ENCODE data around the gene TMEM163.
A peak's percentile ranks its signal among the peaks of the same experiment; 100 is the strongest.
"Not testable (repeated sequence)": the region's sequence is repeated elsewhere in the genome, so short reads cannot be mapped to it uniquely, and the experiment has no call there.

Gene TMEM163

DNA sequence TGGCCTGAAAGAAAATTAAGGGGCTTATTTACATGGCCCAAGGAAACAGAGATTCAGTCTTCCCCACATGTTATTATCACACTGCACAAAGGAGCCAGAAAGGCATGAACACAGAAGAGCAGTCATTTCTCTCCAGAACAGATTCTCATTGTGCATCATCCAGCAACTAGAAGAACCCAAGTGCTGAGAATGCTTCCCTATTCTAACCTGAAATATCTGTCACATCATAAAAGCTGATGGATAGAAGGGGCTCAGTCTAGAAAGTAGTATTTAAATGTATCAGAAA lies 145.8 kb downstream of the TMEM163 start:
- DNase-seq = no peak

DNA sequence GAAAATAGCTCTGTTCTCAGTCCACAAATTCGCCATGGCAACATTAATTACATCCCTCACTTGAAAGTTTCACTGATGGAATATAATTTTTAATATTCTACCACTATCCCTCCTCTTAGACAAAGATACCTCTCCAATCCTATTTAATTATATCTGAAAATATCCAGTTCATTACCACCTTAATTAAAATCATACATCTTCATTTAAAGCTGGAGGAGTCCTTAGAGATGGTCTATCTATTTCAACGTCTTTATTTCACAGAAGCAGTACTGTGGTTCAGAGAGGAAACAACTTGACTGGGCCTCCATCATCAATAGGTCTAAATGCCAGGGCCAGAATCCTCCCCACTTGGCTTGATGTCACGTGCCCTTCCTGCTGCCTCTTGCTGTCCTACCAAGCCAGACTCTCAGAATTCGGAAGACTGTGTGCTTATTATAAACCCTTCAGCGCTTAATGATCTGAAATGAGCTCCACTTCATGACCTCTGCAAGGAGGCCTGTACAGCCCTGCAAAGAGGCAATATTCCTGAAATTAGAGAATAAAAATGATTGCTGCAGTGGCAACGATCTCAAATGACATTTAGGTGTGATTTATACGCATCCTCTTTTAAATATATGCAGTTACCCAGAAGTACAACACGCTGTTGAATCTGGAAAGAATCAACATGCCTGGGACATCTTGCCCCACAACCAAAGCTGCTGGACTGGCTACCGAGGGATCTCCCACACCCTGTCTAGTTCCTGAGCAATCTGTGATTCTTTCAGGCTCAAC lies 146.3 kb downstream of the TMEM163 start:
- DNase-seq = no peak

DNA sequence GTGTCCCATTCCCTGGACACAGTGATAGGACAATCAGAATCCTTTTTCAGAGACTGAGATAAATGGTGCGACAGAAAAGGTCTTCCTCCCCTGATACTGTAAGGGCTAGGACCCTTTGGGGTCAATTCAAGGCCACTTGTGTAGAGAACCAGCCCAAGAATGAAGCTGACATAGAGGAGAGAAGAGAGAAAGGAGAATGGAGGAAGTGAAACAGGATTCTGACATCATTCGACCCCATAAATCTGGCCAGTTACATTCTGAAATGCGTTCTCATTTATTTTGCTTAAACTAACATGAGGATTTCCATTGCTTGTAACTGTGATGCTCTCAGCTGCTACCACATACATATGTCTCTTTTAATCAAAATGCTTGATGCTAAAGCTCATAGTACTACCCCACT lies 148.1 kb downstream of the TMEM163 start:
- no peak for DNase-seq

DNA sequence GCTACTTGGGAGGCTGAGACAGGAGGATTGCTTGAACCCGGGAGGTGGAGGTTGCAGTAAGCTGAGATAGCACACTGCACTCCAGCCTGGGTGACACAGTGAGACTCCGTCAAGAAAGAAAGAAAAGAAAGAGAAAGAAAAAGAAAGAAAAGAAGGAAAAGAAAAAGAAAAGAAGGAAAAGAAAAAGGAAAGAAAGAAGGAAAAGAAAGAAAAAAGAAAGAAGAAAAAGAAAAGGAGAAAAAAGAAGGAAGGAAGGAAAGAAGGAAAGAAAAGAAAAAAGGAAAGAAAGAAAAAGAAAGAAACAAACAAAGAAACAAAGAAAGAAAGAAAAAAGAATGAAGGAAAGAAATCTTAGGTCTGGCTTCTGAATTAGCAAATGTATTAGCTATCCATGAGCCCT lies 150.4 kb downstream of the TMEM163 start:
- no peak for DNase-seq

DNA sequence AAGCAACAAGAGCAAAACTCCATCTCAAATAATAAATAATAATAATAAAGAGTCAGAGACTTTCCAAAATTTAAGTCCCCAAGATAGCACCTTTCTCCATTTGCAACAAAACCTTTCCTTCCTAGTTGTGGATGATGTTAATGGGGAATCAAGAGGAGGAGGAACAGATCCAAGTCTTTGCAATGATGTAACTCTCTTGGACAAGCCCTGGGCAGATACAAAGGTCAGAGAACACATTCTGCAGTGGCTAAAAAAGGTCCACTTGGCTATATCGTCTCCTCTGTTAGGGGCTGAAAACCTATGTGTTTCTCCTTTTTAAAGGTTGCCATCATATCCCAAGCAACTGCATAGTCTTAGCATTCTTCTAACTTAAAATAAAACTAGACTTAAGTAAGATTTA lies 151.1 kb downstream of the TMEM163 start:
- DNase-seq = no peak

DNA sequence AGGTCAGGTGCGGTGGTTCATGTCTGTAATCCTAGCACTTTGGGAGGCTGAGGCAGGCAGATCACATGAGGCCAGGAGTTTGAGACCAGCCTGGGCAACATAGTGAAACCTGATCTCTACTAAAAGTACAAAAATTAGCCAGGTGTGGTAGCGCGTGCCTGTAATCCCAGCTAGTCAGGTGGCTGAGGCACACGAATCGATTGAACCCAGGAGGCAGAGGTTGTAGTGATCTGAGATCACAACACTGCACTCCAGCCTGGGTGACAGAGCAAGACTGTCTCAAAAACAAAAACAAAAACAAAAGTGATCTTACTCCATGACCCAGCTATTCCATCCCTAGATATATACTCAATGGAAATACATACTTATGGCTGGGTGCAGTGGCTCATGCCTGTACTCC lies 153.8 kb downstream of the TMEM163 start:
- DNase-seq = not testable (repeated sequence)

DNA sequence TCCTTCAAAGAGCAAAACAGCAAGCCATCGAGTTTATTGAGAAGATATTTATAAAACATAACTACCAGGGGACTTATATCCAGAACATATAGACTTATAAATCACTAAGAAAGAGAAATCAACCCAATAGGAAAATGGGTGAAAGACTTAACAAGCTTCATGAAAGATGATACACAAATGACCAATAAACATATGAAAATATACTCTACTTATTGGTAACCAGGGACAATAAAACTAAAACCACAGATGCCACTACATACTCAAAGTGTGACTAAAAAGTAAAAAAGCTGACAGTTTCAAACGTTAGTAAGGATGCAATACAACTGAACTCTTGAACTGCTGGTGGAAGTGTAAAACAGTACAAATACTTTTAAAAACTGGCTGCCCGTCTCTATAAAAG lies 154.3 kb downstream of the TMEM163 start:
- no peak for DNase-seq

DNA sequence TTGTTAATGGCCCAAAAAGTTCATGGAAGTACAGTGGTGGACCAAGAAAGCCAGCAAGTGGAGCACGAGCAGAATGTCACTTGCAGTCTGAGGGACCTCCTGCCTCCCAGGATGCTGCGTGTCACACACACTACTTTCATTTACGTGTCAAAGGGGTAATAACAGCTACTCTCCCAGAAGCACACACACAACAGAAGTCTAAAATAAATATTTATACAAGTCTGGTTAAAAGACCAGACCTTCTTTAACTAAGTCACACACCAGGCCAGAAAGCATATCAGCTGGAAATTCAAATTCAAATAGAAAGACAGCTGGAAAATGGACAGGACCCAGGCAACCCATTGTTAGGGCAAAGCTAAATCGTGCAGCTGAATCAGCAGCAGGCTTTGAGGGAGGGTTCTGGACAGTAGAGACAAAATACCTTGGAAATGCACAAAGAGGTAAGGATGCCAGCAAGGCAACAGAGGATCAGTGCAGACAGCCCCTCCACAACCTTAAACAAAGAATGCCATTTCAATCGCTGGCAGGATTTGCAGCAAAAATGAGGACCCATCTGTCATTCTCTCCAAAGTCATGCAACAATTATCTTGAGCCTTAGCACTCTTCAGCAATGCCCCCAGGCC lies 160.5 kb downstream of the TMEM163 start:
- no peak for DNase-seq

DNA sequence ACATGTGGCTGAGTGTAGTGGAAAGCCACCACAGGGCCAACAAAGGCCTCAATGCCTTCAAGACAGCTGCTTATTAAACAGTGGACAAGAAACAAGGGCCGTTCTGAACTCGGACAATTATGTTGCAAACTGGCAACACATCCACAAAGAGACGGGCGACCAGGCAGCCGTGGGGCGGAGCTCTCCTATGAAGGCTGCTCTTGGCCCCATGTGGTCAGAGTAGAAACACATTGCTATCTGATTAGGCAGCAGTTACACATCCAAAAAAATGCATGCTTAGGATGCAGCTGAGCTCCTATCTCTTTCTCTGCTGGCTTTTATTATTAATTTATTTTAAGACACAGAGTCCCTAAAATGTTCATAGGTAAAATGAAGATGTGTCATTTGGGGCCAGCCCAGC lies 163.4 kb downstream of the TMEM163 start:
- peak; percentile 1 for DNase-seq

DNA sequence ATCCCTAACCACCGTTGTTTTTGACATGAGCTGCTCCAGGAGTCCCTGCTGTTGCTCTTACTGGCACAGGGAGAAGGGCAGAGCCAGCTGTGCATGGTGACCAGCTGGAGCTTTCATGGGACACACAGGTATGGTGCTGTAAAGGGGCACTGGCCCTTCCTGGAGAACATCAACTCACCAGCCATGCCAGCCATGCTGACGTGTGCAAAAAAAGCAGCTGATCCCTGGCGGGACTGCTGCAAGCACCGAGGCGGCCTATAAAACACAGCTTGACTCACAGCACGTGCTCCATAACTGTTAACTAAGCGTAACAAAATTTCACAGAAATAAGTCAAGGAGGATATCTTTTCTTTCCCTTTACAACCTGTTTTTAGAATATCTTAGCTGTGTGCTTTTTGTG lies 165.1 kb downstream of the TMEM163 start:
- DNase-seq = no peak

DNA sequence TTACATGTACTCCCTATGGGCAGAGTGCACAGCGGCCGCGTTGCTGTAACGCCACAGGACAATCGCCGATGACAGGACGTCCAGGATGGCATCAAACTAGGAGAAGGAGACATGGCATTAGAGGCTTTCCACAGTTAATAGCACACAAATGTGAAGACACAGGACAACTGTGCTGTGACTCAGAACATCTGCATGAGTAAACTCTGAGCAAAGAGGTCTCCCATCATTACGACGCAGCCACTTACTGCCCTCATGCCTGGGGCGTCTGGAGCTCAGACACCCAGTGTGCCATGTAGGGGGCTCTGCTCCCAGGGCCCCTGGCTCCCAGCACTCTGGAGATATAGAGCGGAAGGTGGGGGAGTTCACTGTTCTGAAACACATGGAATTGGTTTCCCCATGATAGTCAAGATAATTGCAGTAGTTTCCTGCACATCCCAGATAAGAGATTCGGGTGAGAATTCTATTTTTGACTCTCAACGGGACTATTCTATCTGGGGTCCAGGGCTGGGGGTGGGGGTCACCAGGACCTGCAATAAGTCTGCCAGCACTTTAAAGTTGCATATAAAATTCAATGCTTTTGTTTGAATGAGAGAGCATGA lies 168.1 kb downstream of the TMEM163 start:
- DNase-seq = no peak

DNA sequence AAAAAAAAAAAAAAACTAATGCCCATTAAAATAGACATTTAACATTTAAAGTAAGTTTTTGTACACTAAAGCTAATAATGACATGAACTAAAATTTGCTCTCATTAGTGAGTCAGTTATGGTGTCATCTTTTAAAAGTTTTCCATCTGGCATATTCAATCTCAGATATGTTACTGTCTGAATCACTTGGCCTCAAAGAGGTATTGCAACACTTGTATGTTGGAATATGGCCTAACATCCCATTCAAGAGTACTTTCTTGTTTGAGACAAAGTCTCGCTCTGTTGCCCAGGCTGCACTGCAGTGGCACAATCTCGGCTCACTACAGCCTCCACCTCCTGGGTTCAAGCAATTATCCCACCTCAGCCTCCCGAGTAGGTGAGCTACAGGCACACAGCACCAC lies 169.7 kb downstream of the TMEM163 start:
- peak; percentile 17 for DNase-seq

DNA sequence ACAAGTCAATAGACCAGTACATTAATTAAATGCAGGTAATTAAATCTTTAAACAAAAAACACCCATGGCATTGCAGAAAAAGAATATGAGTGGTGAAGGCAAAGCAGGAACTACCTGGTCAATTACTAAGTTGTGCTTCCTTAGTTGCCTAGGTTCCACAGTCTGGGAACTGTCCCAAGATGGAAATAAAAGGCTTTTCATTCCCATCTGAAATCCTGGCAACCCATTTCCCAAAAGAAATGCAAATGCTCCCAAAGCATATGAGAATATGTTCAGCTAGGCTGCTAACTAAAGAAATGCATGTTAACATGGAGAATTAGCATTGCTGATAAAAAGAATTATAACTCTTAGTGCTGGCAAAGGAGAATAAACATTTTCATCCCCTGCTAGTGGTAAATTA lies 177.8 kb downstream of the TMEM163 start:
- DNase-seq = no peak

DNA sequence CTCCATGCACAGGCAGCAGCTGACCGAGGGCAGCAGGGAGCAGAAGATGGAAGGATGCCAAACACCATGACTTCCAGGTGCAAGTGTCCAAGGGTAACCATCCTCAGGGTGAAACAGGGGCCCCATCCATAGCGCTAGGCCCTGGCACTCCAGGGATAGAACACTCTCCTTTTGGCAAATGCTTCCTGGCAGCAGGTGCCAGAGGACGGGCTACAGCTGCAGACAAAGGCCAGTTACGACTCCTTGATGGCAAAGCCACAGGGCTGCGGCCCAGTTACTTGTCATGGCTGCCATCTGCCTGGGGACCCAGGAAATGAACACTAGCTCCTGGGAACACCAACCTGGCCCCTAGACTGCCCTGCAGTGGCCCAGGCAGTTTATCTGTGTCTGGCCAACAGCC lies 178.8 kb downstream of the TMEM163 start:
- DNase-seq = no peak

DNA sequence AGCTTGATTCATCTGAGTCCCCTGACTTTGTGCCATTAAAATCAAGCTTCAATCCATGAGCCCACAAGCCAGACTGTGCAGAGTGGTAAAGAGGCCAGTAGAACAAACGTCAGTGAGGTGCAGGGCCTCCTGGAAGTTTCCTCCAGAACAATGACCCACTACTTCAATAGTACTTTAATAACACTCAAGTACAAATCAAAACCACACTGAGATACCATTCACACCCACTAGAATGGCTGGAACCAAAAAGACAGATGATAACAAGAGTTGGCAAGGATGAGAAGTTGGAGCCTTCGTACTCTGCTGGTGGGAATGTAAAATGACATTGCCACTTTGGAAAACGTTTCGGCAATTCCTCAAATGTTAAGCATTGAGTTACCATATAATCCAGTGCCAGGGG lies 181.1 kb downstream of the TMEM163 start:
- no peak for DNase-seq

DNA sequence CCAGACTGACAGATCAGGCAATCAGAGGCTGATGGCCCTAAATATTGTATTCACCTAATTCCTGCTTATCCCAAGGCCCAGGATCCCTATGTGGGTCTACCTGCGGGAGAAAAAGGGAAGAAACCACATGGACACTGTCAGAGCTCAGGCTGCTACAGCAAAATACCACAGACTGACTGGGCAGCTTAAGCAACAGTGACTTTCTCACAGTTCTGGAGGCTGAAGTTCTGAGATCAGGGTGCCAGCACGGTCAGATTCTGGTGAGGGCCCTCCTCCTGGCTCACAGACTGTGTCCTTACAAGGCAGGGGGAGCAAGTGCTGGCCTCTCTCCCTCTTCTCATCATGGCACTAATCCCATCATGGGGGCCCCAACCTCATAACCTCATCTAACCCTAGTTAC lies 181.7 kb downstream of the TMEM163 start:
- DNase-seq = no peak

DNA sequence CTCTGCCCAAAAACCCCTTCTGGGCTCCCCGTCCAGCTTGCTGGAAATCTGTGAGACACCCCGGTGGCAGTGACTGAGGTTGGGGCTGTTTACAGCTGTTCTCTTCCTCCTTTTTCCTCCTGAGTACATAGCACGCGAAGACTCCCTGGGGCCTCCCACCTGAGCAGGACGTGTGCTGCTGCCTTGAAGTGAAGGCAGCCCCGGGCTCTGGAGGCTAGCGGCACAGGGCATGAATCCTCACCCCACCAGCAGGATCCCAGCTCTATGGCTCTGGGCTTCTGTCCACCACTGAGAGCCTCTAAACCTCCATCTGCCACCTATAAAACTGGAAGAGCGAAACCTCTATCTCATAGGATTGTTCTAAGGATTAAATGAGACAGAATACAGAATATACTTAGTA lies 182.5 kb downstream of the TMEM163 start:
- DNase-seq = no peak

DNA sequence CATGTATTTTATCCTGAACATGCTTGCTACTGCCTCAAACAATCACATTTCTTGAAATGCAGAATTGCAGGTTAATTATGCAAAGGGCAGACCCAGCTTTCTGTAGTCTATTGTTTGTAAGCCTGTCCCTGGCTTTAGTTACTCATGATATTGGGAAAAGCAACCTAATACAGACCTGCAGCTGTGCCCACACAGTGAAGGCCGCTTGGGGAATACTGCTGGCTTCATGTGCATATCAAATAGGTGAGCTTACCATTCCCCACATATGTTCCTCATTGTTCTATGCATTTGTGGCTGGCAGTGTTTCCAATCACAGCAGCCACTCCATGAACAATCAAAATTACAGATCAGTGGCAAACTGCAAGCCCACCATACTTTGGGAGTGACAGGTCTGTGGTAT lies 186.3 kb downstream of the TMEM163 start:
- DNase-seq = no peak

DNA sequence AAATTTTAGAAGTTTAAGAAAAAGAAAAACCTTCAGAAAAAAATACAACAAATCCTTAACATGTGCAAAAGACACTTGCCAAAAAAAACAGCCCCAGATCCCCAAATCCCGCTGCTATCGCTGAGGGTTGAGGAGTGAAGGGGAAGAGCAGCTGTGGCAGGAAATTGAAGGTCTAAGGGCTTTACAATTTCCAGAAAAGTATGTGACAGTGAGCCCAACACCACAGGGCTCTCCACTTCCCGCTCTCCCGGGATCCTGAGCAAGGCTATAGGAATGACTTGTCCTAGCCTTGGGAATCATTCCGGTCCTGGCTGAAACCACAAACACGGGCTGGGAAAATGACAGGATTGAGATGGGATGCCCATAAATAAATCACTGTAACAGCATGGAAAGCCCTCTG lies 191.4 kb downstream of the TMEM163 start:
- DNase-seq = peak; percentile 34

DNA sequence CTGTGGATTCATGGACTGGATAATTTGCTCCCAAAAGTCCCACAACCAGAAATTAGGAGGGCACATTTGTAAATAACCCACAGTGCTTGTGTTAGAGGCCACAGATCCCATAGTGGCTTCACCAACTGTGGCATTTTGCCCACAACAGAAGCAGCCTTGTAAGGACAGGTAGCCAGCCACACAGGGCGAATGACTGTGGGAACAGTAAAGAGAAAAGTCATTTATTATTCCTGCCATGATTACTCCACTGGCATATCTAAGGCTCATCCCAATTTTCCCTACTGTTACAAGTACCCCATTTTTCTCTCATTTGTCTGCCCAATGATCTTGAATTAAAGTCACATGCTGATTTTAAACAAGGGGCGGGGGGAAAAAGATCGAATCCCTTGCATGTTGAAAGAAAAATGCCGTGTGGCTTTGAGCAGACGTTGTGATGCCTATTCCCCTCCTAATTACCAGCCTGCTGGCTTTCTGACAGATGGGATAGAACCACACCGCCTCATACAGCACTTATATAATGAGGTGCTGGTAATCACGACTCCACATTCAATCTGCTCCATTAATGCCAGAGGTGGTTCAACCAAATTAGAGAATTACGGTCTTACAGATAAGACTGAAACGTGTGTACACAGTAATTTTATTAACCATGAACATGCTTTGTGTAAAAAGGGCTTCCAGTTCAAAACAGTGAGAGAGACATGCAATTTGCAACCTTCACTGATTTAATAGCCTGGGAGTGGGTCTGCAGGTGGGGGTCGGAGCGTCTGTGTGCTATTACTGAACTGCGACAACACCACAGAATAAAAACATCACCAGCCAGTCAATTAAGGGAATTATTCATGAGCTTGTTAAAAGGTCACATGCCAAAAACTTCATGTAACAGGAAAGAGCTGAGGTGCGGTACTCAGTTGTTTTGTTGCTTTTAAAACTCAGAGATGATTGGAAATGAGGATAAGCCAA lies 196.0 kb downstream of the TMEM163 start:
- DNase-seq = no peak

DNA sequence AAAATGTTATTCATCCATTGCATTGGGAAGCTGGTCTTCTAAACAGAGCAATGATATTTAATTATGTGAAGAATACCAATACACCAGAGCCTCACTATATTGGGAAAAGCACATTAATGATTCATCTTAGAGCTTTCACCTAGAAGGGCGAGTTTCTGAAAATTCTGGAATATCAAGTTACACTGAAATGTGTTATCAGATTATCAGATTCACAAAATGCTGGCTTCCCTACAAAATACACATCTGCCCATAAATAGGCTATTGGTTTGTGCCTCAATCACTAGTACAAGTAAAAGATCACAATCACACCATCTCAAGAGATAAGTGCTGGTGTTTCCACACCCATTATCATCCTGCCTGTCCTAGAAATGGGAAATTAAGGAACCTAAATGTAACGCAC lies 200.7 kb downstream of the TMEM163 start:
- DNase-seq = no peak

DNA sequence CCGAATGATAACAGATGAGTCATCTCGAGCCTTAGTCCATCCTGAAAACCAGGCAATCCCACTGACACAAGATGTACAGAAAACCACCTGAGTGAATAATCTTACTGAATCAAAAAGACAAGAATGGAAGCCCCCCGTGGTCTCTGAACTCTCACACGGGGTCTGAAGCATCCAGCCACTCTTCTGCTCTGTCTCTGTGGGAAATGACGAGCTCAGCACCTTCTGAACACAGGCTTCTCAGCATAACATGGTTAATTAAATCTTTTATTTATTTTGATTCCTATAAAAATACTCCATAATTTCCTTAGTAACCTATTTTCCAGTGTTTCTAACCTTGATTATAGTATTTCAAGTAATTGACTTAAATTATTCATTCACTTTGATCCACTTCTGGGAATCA lies 203.7 kb downstream of the TMEM163 start:
- DNase-seq = no peak

DNA sequence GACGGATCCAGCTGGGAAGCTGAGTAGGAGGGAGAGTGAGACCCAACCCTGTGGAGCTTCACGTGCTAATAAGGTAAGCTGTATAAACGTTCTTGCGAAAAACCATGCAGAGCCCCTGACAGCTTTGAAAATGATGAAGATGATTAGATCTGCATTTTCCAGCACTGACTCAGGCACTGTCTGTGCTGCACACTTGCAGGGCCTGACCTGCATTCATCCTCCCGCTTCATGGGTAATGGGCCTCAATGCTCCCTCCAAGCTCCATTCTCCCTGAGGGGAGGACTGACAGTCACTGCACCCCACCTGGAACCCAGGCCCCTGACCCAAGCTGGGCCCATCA lies 205.4 kb downstream of the TMEM163 start:
- no peak for DNase-seq
